ENCODE measurements around the gene ATP8A2. TPM values are rescaled to one million over a fixed set of nuclear protein-coding genes. Genes with fewer than 3 reads are reported as not detected.

Gene ATP8A2
- polyA plus RNA-seq, 1 donor from 2014 or later: 11.9 TPM

DNA sequence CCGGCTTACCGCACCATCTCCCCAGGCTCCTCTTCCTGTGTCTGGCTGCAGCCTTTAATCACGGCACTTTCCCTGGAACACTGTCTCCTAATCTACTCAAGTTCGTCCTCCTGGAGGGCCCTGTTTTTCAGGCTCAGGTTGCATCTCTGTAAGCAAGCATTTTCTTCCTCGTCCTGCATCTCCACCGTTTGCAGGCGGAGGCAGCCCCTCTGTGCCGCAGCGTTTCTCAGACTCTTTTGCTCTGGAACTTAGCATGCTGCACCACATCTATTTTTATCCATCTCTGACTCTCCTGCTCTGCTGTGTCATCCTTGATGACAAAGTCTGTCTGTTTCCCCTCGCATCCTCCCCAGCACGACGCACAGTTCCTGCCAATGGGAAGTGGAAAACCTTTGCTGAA lies 117.5 kb downstream of the ATP8A2 start:
- no peak for TF ChIP-seq SMC3 (conservative IDR thresholded peaks at IDR 0.05; ENCODE audit: poor library complexity)
- TF ChIP-seq RAD21 (conservative IDR thresholded peaks at IDR 0.05): no peak
- TF ChIP-seq TAF1 (IDR thresholded peaks at IDR 0.05; ENCODE audit: low read depth): no peak
- TF ChIP-seq MXI1 (conservative IDR thresholded peaks at IDR 0.05; ENCODE audit: poor library complexity, severe bottlenecking): no peak
- TF ChIP-seq, protein P1, sequence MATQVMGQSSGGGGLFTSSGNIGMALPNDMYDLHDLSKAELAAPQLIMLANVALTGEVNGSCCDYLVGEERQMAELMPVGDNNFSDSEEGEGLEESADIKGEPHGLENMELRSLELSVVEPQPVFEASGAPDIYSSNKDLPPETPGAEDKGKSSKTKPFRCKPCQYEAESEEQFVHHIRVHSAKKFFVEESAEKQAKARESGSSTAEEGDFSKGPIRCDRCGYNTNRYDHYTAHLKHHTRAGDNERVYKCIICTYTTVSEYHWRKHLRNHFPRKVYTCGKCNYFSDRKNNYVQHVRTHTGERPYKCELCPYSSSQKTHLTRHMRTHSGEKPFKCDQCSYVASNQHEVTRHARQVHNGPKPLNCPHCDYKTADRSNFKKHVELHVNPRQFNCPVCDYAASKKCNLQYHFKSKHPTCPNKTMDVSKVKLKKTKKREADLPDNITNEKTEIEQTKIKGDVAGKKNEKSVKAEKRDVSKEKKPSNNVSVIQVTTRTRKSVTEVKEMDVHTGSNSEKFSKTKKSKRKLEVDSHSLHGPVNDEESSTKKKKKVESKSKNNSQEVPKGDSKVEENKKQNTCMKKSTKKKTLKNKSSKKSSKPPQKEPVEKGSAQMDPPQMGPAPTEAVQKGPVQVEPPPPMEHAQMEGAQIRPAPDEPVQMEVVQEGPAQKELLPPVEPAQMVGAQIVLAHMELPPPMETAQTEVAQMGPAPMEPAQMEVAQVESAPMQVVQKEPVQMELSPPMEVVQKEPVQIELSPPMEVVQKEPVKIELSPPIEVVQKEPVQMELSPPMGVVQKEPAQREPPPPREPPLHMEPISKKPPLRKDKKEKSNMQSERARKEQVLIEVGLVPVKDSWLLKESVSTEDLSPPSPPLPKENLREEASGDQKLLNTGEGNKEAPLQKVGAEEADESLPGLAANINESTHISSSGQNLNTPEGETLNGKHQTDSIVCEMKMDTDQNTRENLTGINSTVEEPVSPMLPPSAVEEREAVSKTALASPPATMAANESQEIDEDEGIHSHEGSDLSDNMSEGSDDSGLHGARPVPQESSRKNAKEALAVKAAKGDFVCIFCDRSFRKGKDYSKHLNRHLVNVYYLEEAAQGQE (IDR thresholded peaks at IDR 0.05; ENCODE audit: borderline replicate concordance): no peak
- TF ChIP-seq POLR2AphosphoS5 (IDR thresholded peaks at IDR 0.05): no peak
- TF ChIP-seq, protein P2, sequence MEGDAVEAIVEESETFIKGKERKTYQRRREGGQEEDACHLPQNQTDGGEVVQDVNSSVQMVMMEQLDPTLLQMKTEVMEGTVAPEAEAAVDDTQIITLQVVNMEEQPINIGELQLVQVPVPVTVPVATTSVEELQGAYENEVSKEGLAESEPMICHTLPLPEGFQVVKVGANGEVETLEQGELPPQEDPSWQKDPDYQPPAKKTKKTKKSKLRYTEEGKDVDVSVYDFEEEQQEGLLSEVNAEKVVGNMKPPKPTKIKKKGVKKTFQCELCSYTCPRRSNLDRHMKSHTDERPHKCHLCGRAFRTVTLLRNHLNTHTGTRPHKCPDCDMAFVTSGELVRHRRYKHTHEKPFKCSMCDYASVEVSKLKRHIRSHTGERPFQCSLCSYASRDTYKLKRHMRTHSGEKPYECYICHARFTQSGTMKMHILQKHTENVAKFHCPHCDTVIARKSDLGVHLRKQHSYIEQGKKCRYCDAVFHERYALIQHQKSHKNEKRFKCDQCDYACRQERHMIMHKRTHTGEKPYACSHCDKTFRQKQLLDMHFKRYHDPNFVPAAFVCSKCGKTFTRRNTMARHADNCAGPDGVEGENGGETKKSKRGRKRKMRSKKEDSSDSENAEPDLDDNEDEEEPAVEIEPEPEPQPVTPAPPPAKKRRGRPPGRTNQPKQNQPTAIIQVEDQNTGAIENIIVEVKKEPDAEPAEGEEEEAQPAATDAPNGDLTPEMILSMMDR (IDR thresholded peaks at IDR 0.05; ENCODE audit: poor library complexity, severe bottlenecking): no peak
- TF ChIP-seq EZH2 (IDR thresholded peaks at IDR 0.05; ENCODE audit: borderline replicate concordance, insufficient read depth, low read length, poor library complexity, severe bottlenecking): no peak
- TF ChIP-seq EP300 (conservative IDR thresholded peaks at IDR 0.05; ENCODE audit: poor library complexity, severe bottlenecking): no peak
- Histone ChIP-seq H3K4me2 (ENCODE audit: low read length) (no peak overlapping the region), H3F3A (ENCODE audit: insufficient read depth, low read length, poor library complexity, severe bottlenecking) (no peaks in the 10 kb centered on the region), H3K79me2 (replicated peaks; ENCODE audit: insufficient read depth, low read length) (no peaks in the 10 kb centered on the region), H4K20me1 (ENCODE audit: insufficient read depth) (no peaks in the 10 kb centered on the region), H2AFZ (ENCODE audit: low read depth, low read length) (no peak overlapping the region), H3K9me2 (ENCODE audit: insufficient read depth, low read length) (no peaks in the 10 kb centered on the region), H3K9ac (ENCODE audit: low read length) (peak overlapping the region; percentile 31), H3K9me3 (ENCODE audit: low read length) (peaks cover 4% of the 10 kb centered on the region), H3K4me3 (ENCODE audit: low read length) (peak overlapping the region; percentile 26), H3K36me3 (ENCODE audit: insufficient read depth, low read length) (no peaks in the 10 kb centered on the region), H3K27ac (ENCODE audit: low read length) (peak overlapping the region; percentile 39), H3K27me3 (ENCODE audit: insufficient read depth, low read depth, low read length) (no peaks in the 10 kb centered on the region)

DNA sequence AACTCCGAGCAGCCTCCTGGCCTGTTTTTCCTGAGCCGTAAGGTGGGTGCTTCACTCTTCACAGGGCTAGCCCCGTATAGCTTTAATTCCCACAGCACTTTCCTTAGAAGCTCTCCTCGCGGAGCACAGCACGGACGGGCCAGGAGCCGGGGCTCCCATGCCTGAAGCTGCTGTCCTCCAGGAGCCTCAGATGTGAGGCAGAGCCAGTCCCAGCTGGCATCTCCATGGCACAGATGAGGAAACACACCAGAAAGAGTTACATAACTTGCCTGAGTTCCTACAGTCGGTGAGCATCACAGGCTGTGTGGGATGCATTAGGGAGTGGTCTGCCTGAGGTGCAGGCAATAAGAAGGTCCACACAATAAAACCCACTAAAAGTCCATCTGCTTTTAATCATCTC lies 118.5 kb downstream of the ATP8A2 start:
- Histone ChIP-seq H2AFZ (ENCODE audit: low read depth, low read length) (no peak overlapping the region), H3F3A (ENCODE audit: insufficient read depth, low read length, poor library complexity, severe bottlenecking) (no peaks in the 10 kb centered on the region), H3K9me2 (ENCODE audit: insufficient read depth, low read length) (no peaks in the 10 kb centered on the region), H3K36me3 (ENCODE audit: insufficient read depth, low read length) (no peaks in the 10 kb centered on the region), H3K27me3 (ENCODE audit: insufficient read depth, low read depth, low read length) (no peaks in the 10 kb centered on the region), H3K9me3 (ENCODE audit: low read length) (peaks cover 4% of the 10 kb centered on the region), H3K9ac (ENCODE audit: low read length) (no peak overlapping the region), H3K4me3 (ENCODE audit: low read length) (no peak overlapping the region), H3K79me2 (replicated peaks; ENCODE audit: insufficient read depth, low read length) (no peaks in the 10 kb centered on the region), H3K27ac (ENCODE audit: low read length) (no peak overlapping the region), H4K20me1 (ENCODE audit: insufficient read depth) (no peaks in the 10 kb centered on the region), H3K4me2 (ENCODE audit: low read length) (no peak overlapping the region)
- TF ChIP-seq, protein P1 (IDR thresholded peaks at IDR 0.05; ENCODE audit: borderline replicate concordance): no peak
- TF ChIP-seq, protein P2 (IDR thresholded peaks at IDR 0.05; ENCODE audit: poor library complexity, severe bottlenecking): no peak
- no peak for TF ChIP-seq SMC3 (conservative IDR thresholded peaks at IDR 0.05; ENCODE audit: poor library complexity)
- no peak for TF ChIP-seq EP300 (conservative IDR thresholded peaks at IDR 0.05; ENCODE audit: poor library complexity, severe bottlenecking)
- TF ChIP-seq EZH2 (IDR thresholded peaks at IDR 0.05; ENCODE audit: borderline replicate concordance, insufficient read depth, low read length, poor library complexity, severe bottlenecking): no peak
- no peak for TF ChIP-seq RAD21 (conservative IDR thresholded peaks at IDR 0.05)
- TF ChIP-seq TAF1 (IDR thresholded peaks at IDR 0.05; ENCODE audit: low read depth): no peak
- no peak for TF ChIP-seq POLR2AphosphoS5 (IDR thresholded peaks at IDR 0.05)
- TF ChIP-seq MXI1 (conservative IDR thresholded peaks at IDR 0.05; ENCODE audit: poor library complexity, severe bottlenecking): no peak
